NCI-H345 (cell line): ENCODE results near the gene ARRB2.

Experiments
- DNase-seq: peaks from one replicate; lab custom pipeline; 2025; lab: John Stamatoyannopoulos, UW

ARRB2 gene

GRCh38 chr17:4759776-4760236 lies 49.4 kb downstream of the ARRB2 start:
- no peak for DNase-seq

DNA sequence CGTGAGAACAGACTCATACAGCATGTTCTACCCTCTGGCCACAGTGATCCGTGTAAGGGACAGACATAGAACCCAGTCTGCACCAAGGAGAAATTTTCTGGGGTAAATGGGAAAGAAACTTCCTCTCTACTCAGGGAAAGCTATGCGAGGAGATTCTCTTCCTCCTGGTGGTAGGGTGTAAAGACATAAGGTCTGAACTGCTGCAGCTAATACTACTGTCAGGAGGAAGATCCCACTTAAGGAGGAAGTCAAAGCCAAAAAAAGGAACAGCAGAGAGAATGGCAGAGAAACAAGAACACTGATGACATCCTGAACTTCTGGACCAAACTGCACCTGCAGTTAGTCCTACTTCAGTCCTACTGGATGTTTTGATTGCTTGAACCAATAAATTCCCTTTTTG lies 54.2 kb downstream of the ARRB2 start:
- no peak for DNase-seq

DNA sequence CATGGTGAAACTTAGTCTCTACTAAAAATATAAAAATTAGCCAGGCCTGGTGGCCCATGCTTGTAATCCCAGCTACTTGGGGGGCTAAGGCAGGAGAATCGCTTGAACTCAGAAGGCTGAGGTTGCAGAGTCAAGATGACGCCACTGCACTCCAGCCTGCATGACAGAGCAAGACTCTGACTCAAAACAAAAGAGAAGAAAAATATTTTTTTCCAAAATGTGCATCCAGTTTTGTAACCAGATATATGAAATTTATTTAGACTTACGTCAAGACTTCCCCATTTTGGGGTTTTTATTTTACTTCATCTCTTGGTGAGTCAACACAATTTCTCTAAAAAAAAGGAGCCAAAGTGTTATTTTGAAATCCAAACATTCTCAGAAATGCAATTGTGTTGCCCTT lies 55.8 kb downstream of the ARRB2 start:
- no peak for DNase-seq

DNA sequence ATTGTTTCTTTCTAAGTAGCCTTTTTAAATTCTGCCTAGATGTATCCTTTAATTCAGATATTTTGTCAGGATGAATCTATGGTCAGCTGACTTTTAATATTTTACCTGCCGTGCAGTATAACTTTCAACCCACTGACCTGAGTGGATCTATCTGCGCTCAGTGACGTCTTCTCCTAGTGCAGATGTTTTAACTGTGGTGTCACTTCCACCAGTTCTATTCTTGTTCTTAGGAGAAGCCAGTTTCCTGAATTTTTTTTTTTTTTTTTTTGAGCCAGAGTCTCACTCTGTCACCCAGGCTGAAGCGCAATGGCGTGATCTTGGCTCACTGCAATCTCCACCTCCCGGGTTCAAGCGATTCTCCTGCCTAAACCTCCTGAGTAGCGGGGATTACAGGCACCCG lies 56.3 kb downstream of the ARRB2 start:
- DNase-seq, result no peak

- DNase-seq, result no peak
These were observed 57.9 kb downstream of the ARRB2 start for GRCh38 chr17:4768298-4768697.

- DNase-seq, result no peak
These were observed 59.2 kb downstream of the ARRB2 start for GRCh38 chr17:4769628-4770027.
